Fibroblast of skin of right quadriceps (primary cell): ENCODE results near the gene FUT8.
A peak's percentile ranks its signal among the peaks of the same experiment; 100 is the strongest.

Source experiments
- DNase-seq: peaks from one replicate; pipeline ENCODE4 v3.0.0-alpha.2; 2013

Gene FUT8

GRCh38 chr14:65783101-65783500, 370.6 kb downstream of the FUT8 start:
- no peak for DNase-seq

- no peak for DNase-seq
Measured at GRCh38 chr14:65783576-65783975, 371.0 kb downstream of the FUT8 start.

- DNase-seq, result no peak
Measured at GRCh38 chr14:65784574-65784973, 372.0 kb downstream of the FUT8 start.

- DNase-seq, result no peak
Measured at GRCh38 chr14:65787461-65787860, 374.9 kb downstream of the FUT8 start.

GRCh38 chr14:65788876-65789275, 376.3 kb downstream of the FUT8 start:
- DNase-seq, result no peak

- peak; percentile 21 for DNase-seq
Measured at GRCh38 chr14:65789363-65789762, 376.8 kb downstream of the FUT8 start.

- DNase-seq, result peak; percentile 50
Measured at GRCh38 chr14:65790172-65790815, 377.8 kb downstream of the FUT8 start.

GRCh38 chr14:65791191-65791981, 378.9 kb downstream of the FUT8 start:
- DNase-seq, result peak; percentile 78

GRCh38 chr14:65792208-65792905, 379.8 kb downstream of the FUT8 start:
- DNase-seq, result peak; percentile 75
